Prostate gland (tissue), 2 donors: ENCODE data around the gene GPR155. TPM values are rescaled to one million over a fixed set of nuclear protein-coding genes. Genes with fewer than 3 reads are reported as not detected.

Source experiments
- DNase-seq: peaks from one replicate; pipeline ENCODE4 v3.0.0-alpha.2; 2019; ENCODE audit warnings: low spot score
- H3K27ac ChIP-seq, 2 donors: fragments of 200-600 bp; sonication (generic); 2 replicates each; pipeline ENCODE4 v1.5.1; 2017 to 2019
- H3K27me3 ChIP-seq: fragments of 200-600 bp; sonication (generic); replicated peaks from 2 replicates; pipeline ENCODE4 v1.5.1; 2019; ENCODE audit not compliant: insufficient read depth
- H3K36me3 ChIP-seq, 2 donors: fragments of 200-600 bp; sonication (generic); 1 replicate in 1 of 2; 2 replicates in 1 of 2; pipeline versions ENCODE4 v1.5.1 to v1.8.1; 2017 to 2019
- H3K4me1 ChIP-seq: fragments of 200-600 bp; sonication (generic); replicated peaks from 2 replicates; pipeline ENCODE4 v1.5.1; 2019
- H3K4me3 ChIP-seq, 2 donors: fragments of 200-600 bp; sonication (generic); 2 replicates each; pipeline ENCODE4 v1.5.1; 2017 to 2019
- H3K9me3 ChIP-seq: fragments of 200-600 bp; sonication (generic); 2 replicates; pipeline ENCODE4 v1.5.1; 2017
- POLR2A ChIP-seq: fragments of 450-650 bp; IDR thresholded peaks from one replicate; pipeline ENCODE4 v1.6.1; 2016; ENCODE audit warnings: antibody characterized with exemption, mild to moderate bottlenecking
- POLR2AphosphoS5 ChIP-seq: sonication (generic); formaldehyde crosslinking; IDR thresholded peaks from one replicate; pipeline ENCODE4 v1.6.1; 2017; ENCODE audit warnings: antibody characterized with exemption
- WGBS: methylation state at CpG from one replicate; pipeline ENCODE4 v1.1.5; 2018; 5-methylcytosine and 5-hydroxymethylcytosine counted together
- intact Hi-C: fragments of 100-400 bp; cut with DNase I; formaldehyde crosslinking; loops from one replicate; pipeline ENCODE4 v1.14.2; 2022
- total RNA-seq, 2 donors: library from RNA; depleted of rRNA; stranded (reverse); fragments of >200 nt; gene quantifications; one replicate each; pipeline ENCODE4 v1.1.0, GENCODE V29; 2016
- TF ChIP-seq, protein P1 (sequence below), 4 experiments: fragments of 200-600 bp in 2 of 4; fragments of 450-650 bp in 2 of 4; sonication (generic) in 2 of 4; IDR thresholded peaks; 1 replicate in 3 of 4; 2 replicates in 1 of 4; pipeline ENCODE4 v1.5.1; 2016 to 2019; ENCODE audit warnings: antibody characterized with exemption in 4 of 4, mild to moderate bottlenecking in 2 of 4, moderate library complexity in 2 of 4

GPR155 gene
- total RNA-seq, 2 donors from 2014 or later = 3.7 to 4.5 TPM

DNA sequence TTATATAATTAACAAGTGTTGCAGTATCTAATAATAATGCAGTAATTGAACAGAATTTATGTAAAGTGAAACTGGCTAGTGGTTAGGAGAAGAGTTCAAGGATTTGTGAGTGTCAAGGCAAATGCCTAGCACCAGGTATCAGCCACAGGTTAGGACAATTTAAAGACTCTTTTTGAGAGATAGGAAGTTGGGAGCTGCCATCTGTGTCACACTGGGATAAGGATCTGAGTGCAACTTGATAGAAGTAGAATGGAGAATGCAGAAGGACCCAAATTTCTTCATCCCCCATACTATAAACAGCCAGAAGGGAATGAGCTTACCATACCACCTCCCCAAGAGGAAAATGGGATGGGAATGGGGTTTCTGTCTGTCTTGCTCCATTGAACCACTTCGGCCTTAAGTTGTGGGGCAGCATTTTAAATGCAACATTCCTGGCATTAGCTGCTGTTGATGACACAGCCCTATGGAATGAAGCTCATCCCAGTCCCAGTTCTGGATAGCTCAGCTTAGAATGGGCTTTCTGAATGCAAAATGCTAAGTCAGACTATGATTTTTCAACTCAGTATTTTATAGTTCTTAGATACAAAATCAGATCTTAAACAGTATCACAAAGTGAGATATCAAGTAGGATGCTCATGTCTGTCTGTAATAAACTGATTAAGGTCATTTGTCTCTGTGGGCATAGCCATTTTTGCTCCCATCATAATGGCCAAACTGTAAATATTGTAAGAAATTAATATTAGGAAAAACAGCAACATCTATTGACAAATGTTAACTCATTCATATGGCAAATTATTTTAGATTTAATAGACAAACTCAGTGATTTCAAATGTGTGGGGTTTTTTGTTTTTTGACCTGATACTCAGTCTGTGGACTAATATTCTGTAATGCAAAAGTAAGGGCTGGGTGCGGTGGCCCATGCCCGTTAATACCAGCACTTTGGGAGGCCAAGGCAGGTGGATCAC is 44.0 kb downstream of the GPR155 start:
- no peaks in the 10 kb centered on the region for H3K27me3 ChIP-seq
- 69% methylated on average over 3 of the region's 3 CpGs for WGBS
- no peak overlapping the region for H3K27ac ChIP-seq
- no peak overlapping the region for H3K4me3 ChIP-seq
- intact Hi-C loops = no loop called here
- no peak for DNase-seq
- no peaks in the 10 kb centered on the region for H3K36me3 ChIP-seq
- TF ChIP-seq, protein P1, sequence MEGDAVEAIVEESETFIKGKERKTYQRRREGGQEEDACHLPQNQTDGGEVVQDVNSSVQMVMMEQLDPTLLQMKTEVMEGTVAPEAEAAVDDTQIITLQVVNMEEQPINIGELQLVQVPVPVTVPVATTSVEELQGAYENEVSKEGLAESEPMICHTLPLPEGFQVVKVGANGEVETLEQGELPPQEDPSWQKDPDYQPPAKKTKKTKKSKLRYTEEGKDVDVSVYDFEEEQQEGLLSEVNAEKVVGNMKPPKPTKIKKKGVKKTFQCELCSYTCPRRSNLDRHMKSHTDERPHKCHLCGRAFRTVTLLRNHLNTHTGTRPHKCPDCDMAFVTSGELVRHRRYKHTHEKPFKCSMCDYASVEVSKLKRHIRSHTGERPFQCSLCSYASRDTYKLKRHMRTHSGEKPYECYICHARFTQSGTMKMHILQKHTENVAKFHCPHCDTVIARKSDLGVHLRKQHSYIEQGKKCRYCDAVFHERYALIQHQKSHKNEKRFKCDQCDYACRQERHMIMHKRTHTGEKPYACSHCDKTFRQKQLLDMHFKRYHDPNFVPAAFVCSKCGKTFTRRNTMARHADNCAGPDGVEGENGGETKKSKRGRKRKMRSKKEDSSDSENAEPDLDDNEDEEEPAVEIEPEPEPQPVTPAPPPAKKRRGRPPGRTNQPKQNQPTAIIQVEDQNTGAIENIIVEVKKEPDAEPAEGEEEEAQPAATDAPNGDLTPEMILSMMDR (IDR thresholded peaks at IDR 0.05) = no peak
- TF ChIP-seq POLR2A (no peak), POLR2AphosphoS5 (no peak)
- no peaks in the 10 kb centered on the region for H3K9me3 ChIP-seq
- no peaks in the 10 kb centered on the region for H3K4me1 ChIP-seq

DNA sequence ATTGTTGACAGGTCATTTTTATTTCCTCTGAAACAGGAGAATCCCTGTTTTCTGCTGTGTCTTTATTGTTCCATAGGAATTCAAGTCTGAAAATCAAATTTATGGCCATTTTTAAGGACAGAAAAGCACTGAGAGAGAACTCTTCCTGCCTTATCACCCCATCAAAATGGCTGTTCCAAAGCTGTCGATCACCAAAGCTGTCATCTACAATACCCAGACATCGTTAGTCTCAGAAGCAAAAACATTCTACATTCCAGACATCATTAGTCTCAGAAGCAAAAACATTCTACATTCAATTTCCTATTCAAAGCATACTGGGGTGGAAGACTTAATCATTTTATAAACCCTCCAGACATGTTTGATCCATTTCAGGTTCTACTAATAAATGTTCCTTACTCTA is 46.9 kb downstream of the GPR155 start:
- intact Hi-C loops = no loop called here
- DNase-seq = no peak
- TF ChIP-seq POLR2AphosphoS5 (no peak), POLR2A (no peak)
- TF ChIP-seq, protein P1 (IDR thresholded peaks at IDR 0.05) = no peak
- H3K27me3 ChIP-seq = no peaks in the 10 kb centered on the region
- H3K36me3 ChIP-seq = no peaks in the 10 kb centered on the region
- no peaks in the 10 kb centered on the region for H3K4me1 ChIP-seq
- H3K9me3 ChIP-seq = no peaks in the 10 kb centered on the region
- WGBS = 61% methylated on average over 2 of the region's 2 CpGs
- no peak overlapping the region for H3K27ac ChIP-seq
- no peak overlapping the region for H3K4me3 ChIP-seq

DNA sequence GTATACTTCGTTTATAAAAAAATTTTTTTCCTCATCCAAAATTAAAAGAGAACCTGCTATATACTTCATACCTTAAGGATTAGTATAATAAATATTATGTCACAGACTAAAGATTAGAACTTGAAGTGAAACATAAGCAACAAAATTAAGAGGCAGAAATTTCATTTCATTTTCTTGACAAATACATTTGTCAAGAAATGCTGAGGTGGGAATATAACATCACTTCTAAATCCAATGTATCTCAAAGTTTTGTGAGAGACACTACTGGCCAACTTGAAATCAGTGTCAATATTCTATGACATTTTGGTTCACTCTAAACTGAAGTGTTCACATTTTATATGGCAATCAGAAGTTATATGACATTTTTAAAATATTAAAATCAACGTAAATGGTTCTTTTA is 47.5 kb downstream of the GPR155 start:
- TF ChIP-seq, protein P1 (IDR thresholded peaks at IDR 0.05) = no peak
- TF ChIP-seq POLR2AphosphoS5 (no peak), POLR2A (no peak)
- no peaks in the 10 kb centered on the region for H3K27me3 ChIP-seq
- no peaks in the 10 kb centered on the region for H3K9me3 ChIP-seq
- H3K4me1 ChIP-seq = no peaks in the 10 kb centered on the region
- no peak overlapping the region for H3K27ac ChIP-seq
- no peaks in the 10 kb centered on the region for H3K36me3 ChIP-seq
- DNase-seq = no peak
- WGBS = 77% methylated on average over 2 of the region's 2 CpGs
- intact Hi-C loops = no loop called here
- no peak overlapping the region for H3K4me3 ChIP-seq

DNA sequence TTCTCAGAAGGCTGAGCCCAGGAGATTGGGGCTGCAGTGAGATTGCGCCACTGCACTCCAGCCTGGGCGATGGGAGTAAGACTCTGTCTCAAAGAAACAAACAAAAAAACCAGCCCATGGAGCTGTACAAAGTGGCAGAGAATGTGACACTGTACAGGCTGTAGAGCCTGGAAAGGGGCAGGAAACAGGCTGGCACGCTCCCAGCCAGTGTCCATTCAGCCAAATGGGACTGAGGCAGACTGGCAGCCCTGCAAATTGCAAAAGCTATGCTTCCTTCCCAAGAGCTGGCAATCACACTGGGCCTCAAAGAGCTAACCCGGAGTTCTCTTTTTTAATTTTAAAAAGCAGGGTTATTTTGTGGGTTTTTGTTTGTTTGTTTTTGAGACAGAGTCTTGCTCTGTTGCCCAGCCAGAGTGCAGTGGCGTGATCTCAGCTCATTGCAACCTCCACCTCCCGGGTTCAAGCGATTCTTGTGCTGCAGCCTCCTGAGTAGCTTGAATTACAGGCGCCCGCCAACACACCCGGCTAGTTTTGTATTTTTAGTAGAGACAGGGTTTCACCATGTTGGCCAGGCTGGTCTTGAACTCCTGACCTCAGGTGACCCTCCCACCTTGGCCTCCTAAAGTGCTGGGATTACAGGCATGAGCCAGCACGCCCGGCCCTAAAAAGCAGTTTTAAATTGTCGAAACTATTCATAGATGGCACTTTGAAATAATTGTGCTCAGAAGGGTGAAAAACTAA is 48.5 kb downstream of the GPR155 start:
- H3K36me3 ChIP-seq = no peaks in the 10 kb centered on the region
- WGBS = 76% methylated on average over 13 of the region's 13 CpGs
- intact Hi-C loops = no loop called here
- DNase-seq = no peak
- TF ChIP-seq POLR2A = no peak
- TF ChIP-seq POLR2AphosphoS5 = no peak
- TF ChIP-seq, protein P1 (IDR thresholded peaks at IDR 0.05) = no peak
- H3K27me3 ChIP-seq = no peaks in the 10 kb centered on the region
- no peaks in the 10 kb centered on the region for H3K4me1 ChIP-seq
- no peak overlapping the region for H3K27ac ChIP-seq
- no peak overlapping the region for H3K4me3 ChIP-seq
- no peaks in the 10 kb centered on the region for H3K9me3 ChIP-seq
